ENCODE measurements around the gene OLIG2.

The OLIG2 gene

DNA sequence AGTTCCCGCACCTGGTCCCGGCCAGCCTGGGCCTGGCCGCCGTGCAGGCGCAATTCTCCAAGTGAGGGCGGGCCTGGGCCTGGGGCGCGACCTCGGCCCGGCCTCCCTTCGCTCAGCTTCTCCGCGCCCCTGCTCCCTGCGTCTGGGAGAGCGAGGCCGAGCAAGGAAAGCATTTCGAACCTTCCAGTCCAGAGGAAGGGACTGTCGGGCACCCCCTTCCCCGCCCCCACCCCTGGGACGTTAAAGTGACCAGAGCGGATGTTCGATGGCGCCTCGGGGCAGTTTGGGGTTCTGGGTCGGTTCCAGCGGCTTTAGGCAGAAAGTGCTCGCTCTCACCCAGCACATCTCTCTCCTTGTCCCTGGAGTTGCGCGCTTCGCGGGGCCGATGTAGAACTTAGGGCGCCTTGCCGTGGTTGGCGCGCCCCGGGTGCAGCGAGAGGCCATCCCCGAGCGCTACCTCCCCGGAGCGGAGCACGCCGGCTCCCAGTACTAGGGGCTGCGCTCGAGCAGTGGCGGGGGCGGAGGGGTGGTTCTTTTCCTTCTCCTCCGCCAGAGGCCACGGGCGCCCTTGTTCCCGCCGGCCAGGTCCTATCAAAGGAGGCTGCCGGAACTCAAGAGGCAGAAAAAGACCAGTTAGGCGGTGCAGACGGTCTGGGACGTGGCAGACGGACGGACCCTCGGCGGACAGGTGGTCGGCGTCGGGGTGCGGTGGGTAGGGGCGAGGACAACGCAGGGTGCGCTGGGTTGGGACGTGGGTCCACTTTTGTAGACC lies 45.4 kb downstream of the OLIG2 start:
- H3K27me3 Mint-ChIP-seq: peaks cover 28% of the 10 kb centered on the region
- H3K4me3 Mint-ChIP-seq: peak overlapping the region; percentile 50

DNA sequence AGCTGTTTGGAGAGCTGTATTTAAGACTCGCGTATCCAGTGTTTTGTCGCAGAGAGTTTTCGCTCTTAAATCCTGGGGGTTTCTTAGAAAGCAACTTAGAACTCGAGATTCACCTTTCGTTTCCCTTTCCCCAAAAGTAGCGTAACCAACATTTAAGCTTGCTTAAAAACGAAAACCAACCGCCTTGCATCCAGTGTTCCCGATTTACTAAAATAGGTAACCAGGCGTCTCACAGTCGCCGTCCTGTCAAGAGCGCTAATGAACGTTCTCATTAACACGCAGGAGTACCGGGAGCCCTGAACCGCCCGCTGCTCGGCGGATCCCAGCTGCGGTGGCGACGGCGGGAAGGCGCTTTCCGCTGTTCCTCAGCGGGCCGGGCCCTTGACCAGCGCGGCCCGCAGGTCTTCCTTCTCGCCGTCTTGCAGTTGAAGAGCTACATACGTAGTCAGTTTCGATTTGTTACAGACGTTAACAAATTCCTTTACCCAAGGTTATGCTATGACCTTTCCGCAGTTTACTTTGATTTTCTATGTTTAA lies 46.1 kb downstream of the OLIG2 start:
- Mint-ChIP-seq H3K9me3 (no peaks in the 10 kb centered on the region), H3K36me3 (peaks cover 2% of the 10 kb centered on the region), H3K27me3 (peaks cover 23% of the 10 kb centered on the region), H3K27ac (no peak overlapping the region), H3K4me3 (peak overlapping the region; percentile 52), H3K4me1 (peaks cover 7% of the 10 kb centered on the region)
- DNase-seq (ENCODE audit: low spot score in 2 of 2): no peak
- no peak for ATAC-seq (ENCODE audit: low read depth)

More for the DNA sequence above, 45.4 kb downstream of the OLIG2 start:
- Mint-ChIP-seq H3K36me3 (peaks cover 2% of the 10 kb centered on the region), H3K9me3 (no peaks in the 10 kb centered on the region), H3K4me1 (peaks cover 5% of the 10 kb centered on the region), H3K27ac (no peak overlapping the region)
- DNase-seq (ENCODE audit: low spot score in 2 of 2): no peak
- ATAC-seq (ENCODE audit: low read depth): no peak

- Mint-ChIP-seq H3K4me1 (peaks cover 7% of the 10 kb centered on the region), H3K4me3 (no peak overlapping the region), H3K27me3 (peaks cover 17% of the 10 kb centered on the region), H3K27ac (no peak overlapping the region), H3K36me3 (no peaks in the 10 kb centered on the region), H3K9me3 (no peaks in the 10 kb centered on the region)
- ATAC-seq (ENCODE audit: low read depth) (no peak), DNase-seq (ENCODE audit: low spot score in 2 of 2) (no peak)
These were observed 47.9 kb downstream of the OLIG2 start for GRCh38 chr21:33073636-33074035.

- H3K4me3 Mint-ChIP-seq: no peak overlapping the region
- peaks cover 7% of the 10 kb centered on the region for H3K4me1 Mint-ChIP-seq
- peaks cover 14% of the 10 kb centered on the region for H3K27me3 Mint-ChIP-seq
- ATAC-seq (ENCODE audit: low read depth): no peak
- H3K9me3 Mint-ChIP-seq: no peaks in the 10 kb centered on the region
- no peaks in the 10 kb centered on the region for H3K36me3 Mint-ChIP-seq
- DNase-seq (ENCODE audit: low spot score in 2 of 2): no peak
- H3K27ac Mint-ChIP-seq: no peak overlapping the region
These were observed 49.4 kb downstream of the OLIG2 start for GRCh38 chr21:33075128-33075527.

- DNase-seq (ENCODE audit: low spot score in 2 of 2) (no peak), ATAC-seq (ENCODE audit: low read depth) (no peak)
- H3K36me3 Mint-ChIP-seq: no peaks in the 10 kb centered on the region
- peaks cover 18% of the 10 kb centered on the region for H3K27me3 Mint-ChIP-seq
- H3K4me1 Mint-ChIP-seq: peaks cover 7% of the 10 kb centered on the region
- no peak overlapping the region for H3K27ac Mint-ChIP-seq
- no peak overlapping the region for H3K4me3 Mint-ChIP-seq
- H3K9me3 Mint-ChIP-seq: no peaks in the 10 kb centered on the region
These were observed 50.0 kb downstream of the OLIG2 start for GRCh38 chr21:33075596-33076195.

- H3K27me3 Mint-ChIP-seq: peaks cover 17% of the 10 kb centered on the region
- H3K4me1 Mint-ChIP-seq: peaks cover 4% of the 10 kb centered on the region
- ATAC-seq (ENCODE audit: low read depth): no peak
These were observed 51.0 kb downstream of the OLIG2 start for GRCh38 chr21:33076600-33077329.

More at GRCh38 chr21:33076600-33077329, 51.0 kb downstream of the OLIG2 start:
- H3K4me3 Mint-ChIP-seq: no peak overlapping the region
- no peaks in the 10 kb centered on the region for H3K36me3 Mint-ChIP-seq
- H3K9me3 Mint-ChIP-seq: no peaks in the 10 kb centered on the region
- H3K27ac Mint-ChIP-seq: no peak overlapping the region
- DNase-seq (ENCODE audit: low spot score in 2 of 2): no peak

Data from memory B cell (primary cell).